Stimulated activated CD4-positive, alpha-beta T cell treated with anti-CD3 and anti-CD28 coated beads, TNF-alpha, amount 100 ng/mL, for 48 hours (primary cell): Measurements from ENCODE around the gene WDR20.
"Not testable (repeated sequence)": the region's sequence is repeated elsewhere in the genome, so short reads cannot be mapped to it uniquely, and the experiment has no call there.

ENCODE experiments used
- DNase-seq, 3 donors: peaks; one replicate each; pipeline ENCODE4 v3.0.0-alpha.2; 2020; ENCODE audit warnings: low read depth in 3 of 3

The WDR20 gene

DNA sequence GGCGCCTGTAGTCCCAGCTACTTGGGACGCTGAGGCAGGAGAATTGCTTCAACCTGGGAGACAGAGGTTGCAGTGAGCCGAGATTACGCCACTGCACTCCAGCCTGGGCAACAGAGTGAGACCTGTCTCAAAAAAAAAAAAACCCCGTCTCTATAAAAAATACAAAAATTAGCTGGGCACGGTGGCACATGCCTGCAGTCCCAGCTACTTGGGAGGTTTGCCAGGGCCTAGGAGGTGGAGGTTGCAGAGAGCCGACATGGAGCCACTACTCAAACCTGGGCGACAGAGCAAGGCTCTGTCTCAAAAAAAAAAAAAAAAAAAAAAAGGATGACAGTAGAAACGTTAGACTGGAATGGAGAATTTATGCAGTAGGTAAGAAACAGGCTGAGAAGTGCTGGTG lies 5.7 kb upstream of the WDR20 start:
- DNase-seq = not testable (repeated sequence)

- not testable (repeated sequence) for DNase-seq
Observed at GRCh38 chr14:102134719-102135118, 5.0 kb upstream of the WDR20 start.

DNA sequence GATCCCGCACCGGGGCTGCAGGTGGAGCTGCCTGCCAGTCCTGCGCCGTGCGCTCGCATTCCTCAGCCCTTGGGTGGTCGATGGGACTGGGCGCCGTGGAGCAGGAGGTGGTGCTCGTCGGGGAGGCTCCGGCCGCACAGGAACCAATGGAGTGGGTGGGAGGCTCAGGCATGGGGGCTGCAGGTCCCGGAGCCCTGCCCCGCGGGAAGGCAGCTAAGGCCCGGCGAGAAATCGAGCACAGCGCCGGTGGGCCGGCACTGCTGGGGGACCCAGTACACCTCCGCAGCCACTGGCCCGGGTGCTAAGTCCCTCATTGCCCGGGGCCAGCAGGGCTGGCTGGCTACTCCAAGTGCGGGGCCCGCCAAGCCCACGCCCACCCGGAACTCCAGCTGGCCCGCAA lies 4.2 kb upstream of the WDR20 start:
- DNase-seq = not testable (repeated sequence)

DNA sequence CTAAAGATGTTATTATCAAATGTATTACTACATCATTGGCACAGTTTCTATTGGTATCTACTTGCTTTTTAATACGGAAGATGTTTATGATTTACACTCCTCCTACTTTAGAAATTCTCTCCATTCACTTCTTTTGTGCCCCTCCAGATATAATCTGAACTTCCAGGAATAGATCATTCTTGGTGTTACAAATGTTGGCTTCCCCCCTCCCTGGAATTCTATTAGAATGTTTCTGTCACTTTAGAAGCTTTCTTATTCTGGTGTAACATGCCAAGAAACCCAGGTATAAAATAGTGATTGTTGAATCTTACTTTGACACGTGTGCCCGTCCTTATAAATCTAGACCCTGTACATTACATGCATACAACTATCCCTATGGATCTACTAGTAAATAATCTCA lies 1.2 kb upstream of the WDR20 start:
- DNase-seq = no peak

GRCh38 chr14:102138961-102139285 lies 774 bp upstream of the WDR20 start:
- no peak for DNase-seq

DNA sequence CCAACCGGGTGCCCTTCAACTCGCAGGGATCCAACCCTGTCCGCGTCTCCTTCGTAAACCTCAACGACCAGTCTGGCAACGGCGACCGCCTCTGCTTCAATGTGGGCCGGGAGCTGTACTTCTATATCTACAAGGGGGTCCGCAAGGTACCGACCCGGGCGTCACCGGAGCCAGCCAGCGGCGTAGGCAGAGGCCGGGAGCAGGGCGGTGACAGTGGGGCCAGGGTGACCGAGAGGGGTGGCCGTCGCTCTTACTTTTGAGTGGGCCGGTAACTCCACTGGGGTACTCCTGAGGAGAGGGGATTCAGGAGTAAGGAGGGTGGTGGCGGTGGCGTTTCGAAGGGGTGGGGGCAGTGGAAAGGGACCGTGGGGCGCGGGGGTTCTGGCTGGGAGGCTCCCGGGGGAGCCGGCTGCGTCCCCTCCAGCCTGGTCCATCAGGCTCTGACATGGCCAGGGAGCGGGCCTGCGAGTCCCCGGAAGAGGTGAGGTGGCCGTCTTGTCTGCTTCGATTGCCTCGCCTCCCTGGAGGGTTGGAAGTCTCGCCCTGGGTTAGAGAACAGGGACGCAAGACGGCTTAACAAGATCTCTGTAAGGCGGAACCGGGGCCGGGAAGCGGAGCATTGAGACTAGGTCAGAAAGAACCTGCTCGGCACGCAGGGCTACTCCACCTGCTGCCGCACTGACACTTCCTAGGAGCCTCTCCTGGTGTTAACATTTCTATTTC lies 491 bp downstream of the WDR20 start:
- peak in 1 of 3 donors; percentile 19 for DNase-seq

DNA sequence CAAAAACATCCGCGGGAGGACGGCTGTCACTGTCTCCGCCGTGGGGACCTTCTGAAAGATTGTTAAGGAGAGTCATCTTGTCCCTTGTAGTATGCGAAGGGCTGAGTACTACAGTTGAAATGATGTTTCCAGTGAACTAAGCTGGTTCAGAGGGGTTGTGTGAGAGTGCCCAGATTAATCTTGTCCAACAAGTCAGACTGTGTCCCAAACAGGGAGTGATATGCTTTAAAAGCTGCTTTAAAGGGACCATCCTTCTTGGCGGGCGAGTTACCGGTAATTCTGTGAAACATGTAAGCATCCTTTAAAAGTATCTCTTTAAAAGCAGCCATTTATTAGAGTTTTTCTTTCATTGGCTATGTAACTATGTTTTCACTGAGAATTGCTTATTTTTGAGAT lies 1.1 kb downstream of the WDR20 start:
- DNase-seq = no peak

- no peak for DNase-seq
Observed at GRCh38 chr14:102141797-102142196, 2.1 kb downstream of the WDR20 start.

DNA sequence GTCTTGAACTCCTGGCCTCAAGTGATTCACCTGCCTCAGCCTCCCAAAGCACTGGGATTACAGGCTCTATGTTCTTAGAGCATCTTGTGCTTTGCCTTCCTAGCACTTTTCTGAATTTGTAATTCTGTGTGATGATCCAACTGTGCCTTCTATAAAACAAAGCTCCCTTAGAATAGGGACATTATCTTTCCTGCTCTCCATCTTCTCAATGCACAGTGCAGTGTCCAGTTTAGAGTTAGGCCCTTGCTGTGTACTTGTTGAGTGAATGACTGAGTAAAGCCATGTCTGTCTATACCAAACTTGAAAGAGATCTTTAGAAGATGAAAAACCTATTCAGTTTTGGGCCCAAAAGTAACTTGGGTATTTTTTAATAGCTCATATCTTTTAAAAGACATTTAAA lies 5.2 kb downstream of the WDR20 start:
- DNase-seq = no peak

DNA sequence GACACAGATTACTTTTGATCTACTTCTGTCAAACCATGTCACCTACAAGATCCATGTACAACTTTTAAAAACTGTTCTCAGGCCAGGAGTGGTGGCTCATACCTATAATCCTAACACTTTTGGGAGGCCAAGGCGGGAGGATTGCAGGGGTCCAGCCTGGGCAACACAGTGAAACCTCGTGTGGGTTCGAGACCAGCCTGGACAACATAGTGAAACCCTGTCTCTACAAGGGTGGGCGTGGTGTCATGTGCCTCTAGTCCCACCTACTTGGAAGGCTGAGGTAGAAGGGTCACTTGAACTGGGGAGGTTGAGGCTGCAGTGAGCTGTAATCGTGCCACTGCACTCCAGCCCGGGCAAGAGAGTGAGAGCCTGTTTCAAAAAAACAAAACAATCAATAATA lies 5.7 kb downstream of the WDR20 start:
- no peak for DNase-seq

DNA sequence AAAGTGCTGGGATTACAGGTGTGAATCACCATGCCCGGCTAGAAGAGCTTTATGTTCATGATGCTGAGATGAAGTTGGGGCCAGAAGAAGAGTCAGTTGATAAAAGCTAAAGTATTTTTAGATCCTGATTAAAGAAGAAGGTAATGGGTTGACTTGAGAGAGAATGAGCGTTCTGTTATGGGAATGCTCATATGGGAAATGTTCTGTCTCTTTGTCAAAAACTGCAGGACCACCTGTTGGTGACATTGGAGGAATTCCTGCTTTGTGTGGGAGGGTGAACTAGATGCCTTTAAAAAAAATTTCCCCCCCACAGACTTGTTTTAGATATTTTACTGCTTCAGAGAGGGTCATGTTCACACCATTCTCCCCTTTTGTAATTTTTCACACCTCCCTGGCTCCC lies 6.7 kb downstream of the WDR20 start:
- no peak for DNase-seq

GRCh38 chr14:102150083-102150482 lies 10.4 kb downstream of the WDR20 start:
- no peak for DNase-seq

GRCh38 chr14:102150744-102151143 lies 11.0 kb downstream of the WDR20 start:
- no peak for DNase-seq

DNA sequence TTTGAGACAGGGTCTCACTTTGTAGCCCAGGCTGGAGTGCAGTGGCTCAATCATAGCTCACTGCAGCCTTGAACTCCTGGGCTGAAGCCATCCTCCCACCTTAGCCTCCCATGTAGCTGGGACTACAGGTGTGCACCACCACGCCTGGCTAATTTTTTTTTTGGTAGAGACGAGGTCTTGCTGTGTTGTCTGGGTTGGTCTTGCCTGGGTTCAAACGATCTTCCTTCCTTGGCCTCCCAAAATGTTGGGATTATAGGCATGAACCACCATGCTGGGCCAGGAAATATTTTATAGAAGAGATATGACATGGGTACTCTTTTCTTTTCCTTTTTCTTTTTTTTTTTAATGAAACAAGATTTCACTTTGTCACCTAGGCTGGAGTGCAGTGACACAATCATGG lies 11.7 kb downstream of the WDR20 start:
- DNase-seq = not testable (repeated sequence)

DNA sequence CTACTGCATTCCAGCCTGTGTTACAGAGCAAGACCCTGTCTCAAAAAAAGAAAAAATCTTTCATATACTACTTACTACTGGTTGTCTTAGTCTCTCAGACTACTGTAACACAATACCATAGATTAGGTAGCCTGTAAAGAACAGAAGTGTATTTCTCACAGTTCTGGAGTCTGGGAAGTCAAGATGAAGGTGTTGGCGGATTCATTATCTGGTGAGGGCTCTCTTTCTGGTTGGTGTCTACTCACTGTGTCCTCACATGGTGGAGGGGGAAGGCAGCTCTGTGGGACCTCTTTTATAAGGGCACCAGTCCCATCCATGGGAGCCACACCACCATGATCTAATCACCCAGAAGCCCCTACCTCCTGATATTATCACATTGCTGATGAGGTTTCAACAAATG lies 14.4 kb downstream of the WDR20 start:
- no peak for DNase-seq

DNA sequence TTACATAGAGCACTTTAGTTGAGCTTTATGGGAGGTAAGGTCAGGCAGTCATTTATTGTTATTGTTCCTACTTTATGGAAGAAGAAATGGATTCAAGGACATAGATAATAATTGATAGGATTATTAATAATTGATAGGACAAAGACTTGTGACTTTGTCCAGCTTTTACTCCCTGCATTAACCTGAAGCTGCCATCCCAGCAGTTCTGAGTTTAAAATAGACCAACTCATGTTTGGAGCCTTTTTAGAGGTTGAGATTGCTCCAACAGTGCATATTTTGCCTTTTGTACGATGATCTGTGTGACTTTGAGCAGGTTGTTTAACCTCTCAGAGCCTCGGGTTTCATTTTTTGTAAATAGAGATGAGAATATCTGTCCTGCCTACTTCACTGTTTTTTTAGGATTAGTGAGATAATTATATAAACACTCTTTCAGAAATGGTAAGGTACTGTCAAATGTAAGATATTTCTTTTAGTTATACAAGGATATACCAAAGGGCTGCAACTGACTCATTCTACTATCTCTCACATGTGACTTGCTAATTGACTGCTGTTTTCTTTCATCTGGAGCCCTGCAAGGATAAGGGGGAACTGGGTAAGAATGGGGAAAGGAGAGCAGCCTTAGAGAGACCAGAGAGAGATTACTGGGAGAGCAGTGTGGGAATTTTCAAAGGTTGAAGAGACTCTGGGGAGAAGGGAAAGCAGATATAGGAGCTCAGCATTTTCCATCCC lies 15.3 kb downstream of the WDR20 start:
- DNase-seq = no peak

DNA sequence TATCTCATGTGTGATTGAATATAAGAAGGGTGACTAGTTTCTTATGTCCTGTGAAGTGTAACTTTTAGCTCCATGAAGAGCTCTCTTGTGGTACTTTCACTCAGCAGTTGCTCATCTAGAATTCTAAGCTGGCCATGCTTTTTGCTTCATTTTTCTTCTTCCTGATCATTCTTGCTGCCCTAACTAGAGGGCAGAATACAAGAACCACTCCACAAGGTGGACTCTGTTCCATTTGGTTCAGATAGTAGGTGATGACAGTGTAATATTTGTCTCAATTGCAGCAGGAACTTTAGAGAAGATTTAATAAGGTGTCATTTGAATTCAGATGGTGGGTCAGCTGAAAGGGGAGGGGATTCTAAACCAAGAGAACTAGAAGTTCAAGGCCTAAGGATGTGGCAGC lies 17.6 kb downstream of the WDR20 start:
- DNase-seq = no peak

GRCh38 chr14:102158797-102159196 lies 19.1 kb downstream of the WDR20 start:
- no peak for DNase-seq

DNA sequence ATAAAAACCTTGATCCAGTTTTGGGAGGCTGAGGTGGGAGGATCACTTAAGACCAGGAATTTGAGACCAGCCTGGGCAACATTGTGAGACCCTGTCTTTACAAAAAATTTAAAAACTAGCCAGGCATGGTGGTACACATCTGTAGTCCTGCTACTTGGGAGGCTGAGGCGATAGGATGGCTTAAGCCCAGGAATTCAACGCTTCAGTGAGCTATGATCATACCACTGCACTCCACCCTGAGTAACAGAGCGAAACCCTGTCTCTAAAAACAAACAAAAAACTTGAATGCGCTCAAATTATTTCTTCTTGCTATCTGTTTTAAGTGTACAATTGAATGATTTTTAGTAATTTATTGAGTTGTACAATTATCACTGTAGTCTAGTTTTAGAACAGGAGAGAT lies 20.1 kb downstream of the WDR20 start:
- no peak for DNase-seq

DNA sequence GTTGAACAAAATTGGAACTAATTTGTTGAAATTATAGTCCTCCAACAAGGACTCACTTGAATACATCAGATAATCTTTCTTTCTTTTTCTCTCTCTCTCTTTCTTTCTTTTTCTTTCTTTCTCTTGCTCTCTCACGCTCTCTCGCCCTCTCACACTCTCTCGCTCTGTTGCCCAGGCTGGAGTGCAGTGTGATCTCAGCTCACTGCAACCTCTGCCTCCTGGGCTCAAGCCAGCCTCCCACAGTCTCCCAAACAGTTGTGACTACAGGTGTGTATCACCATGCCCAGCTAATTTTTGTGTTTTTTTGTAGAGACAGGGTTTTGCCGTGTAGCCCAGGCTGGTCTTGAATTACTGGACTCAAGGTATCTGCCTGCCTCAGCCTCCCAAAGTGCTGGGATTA lies 22.8 kb downstream of the WDR20 start:
- no peak for DNase-seq

DNA sequence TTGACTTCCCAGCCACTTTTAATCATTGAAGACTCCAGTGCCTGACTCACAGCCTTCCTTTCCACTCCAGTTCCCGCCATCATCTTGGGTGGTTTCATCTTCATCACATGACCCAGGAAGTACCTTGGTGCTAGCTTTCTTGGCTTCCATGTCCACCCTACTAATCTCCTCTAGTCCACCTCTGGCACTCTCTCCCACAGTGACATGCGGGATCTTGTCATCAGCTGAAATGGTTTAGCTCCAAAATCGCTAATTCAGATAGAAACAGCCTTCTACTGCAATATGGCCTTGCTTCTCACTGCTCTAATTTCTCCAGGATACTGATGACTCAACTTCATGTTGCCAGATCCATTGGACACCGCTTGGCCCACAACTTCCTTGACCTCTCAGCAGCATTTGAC lies 24.5 kb downstream of the WDR20 start:
- no peak for DNase-seq

GRCh38 chr14:102164965-102165364 lies 25.3 kb downstream of the WDR20 start:
- no peak for DNase-seq

DNA sequence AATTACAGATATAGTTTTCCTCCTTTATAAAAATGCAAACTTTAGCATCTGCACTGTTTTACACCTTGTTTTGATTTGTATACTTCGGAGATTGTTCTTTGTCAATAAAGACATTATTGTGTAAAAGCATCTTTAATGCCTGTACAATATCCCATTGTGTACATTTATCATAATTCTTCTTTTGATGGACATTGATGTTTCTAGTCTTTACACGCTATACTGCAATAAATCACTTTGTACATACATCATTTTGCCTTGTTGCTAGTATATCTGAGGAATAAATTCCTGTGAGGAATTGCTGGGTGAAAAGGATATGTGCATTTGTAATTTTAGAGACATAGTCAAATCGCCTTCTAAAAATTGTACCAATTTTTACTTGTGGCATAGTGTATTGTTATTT lies 30.4 kb downstream of the WDR20 start:
- DNase-seq = no peak
